GM23338 (cell line): ENCODE results near the gene CNGA1. TPM values are rescaled to one million over a fixed set of nuclear protein-coding genes. Genes with fewer than 3 reads are reported as not detected.

ENCODE experiments used
- ATAC-seq: fragments of 200-7000 bp; cut with Tn5 transposase; 3 replicates; pipeline ENCODE4 v1.9.1; 2020
- DNase-seq: peaks from one replicate; pipeline ENCODE4 v3.0.0-alpha.2; 2015; ENCODE audit warnings: low spot score
- H2AFZ ChIP-seq: fragments of 200-600 bp; sonication (generic); 2 replicates; pipeline ENCODE4 v1.8.0; 2016; ENCODE audit warnings: antibody characterized with exemption, mild to moderate bottlenecking, moderate library complexity
- H3F3A ChIP-seq: fragments of 200-600 bp; sonication (generic); replicated peaks from 2 replicates; pipeline ENCODE4 v1.8.0; 2017; ENCODE audit warnings: antibody characterized with exemption, mixed run types, low read depth
- H3K27ac ChIP-seq: fragments of 200-600 bp; sonication (generic); 2 replicates; pipeline ENCODE4 v1.6.1; 2016; ENCODE audit warnings: low read depth
- H3K27me3 ChIP-seq: fragments of 200-600 bp; sonication (generic); 2 replicates; pipeline ENCODE4 v1.8.0; 2016; ENCODE audit warnings: mild to moderate bottlenecking, mixed run types, moderate library complexity; ENCODE audit not compliant: insufficient read depth
- H3K36me3 ChIP-seq: fragments of 200-600 bp; sonication (generic); 2 replicates; pipeline ENCODE4 v1.8.0; 2016; ENCODE audit warnings: mild to moderate bottlenecking; ENCODE audit not compliant: insufficient read depth
- H3K4me1 ChIP-seq: fragments of 200-600 bp; sonication (generic); 2 replicates; pipeline ENCODE4 v1.8.0; 2016; ENCODE audit warnings: mild to moderate bottlenecking, moderate library complexity; ENCODE audit not compliant: insufficient read depth
- H3K4me2 ChIP-seq: fragments of 200-600 bp; sonication (generic); 2 replicates; pipeline ENCODE4 v1.7.1; 2017; ENCODE audit warnings: mixed run types
- H3K4me3 ChIP-seq: fragments of 200-600 bp; sonication (generic); 2 replicates; pipeline ENCODE4 v1.6.1; 2016; ENCODE audit warnings: mixed run types
- H3K79me2 ChIP-seq: fragments of 200-600 bp; sonication (generic); replicated peaks from 2 replicates; pipeline ENCODE4 v1.8.0; 2017; ENCODE audit warnings: mild to moderate bottlenecking; ENCODE audit not compliant: insufficient read depth
- H3K9me2 ChIP-seq: fragments of 200-600 bp; sonication (generic); 2 replicates; pipeline ENCODE4 v1.8.0; 2017; ENCODE audit not compliant: insufficient read depth
- H4K20me1 ChIP-seq: fragments of 200-600 bp; sonication (generic); replicated peaks from 2 replicates; pipeline ENCODE4 v1.8.0; 2017; ENCODE audit warnings: mild to moderate bottlenecking; ENCODE audit not compliant: insufficient read depth
- H3K27ac Mint-ChIP-seq: 2 replicates; pipeline ENCODE4 v1.8.0; 2020; ENCODE audit warnings: inconsistent platforms, mild to moderate bottlenecking, moderate library complexity, mixed read lengths
- H3K27me3 Mint-ChIP-seq: 3 replicates; pipeline ENCODE4 v1.8.0; 2022; ENCODE audit warnings: low read depth, mild to moderate bottlenecking, moderate library complexity, mixed read lengths, inconsistent platforms; ENCODE audit not compliant: insufficient read depth, poor library complexity
- H3K36me3 Mint-ChIP-seq: 3 replicates; pipeline ENCODE4 v1.8.0; 2021; ENCODE audit warnings: low read depth, mild to moderate bottlenecking, inconsistent platforms, moderate library complexity, mixed read lengths
- H3K4me1 Mint-ChIP-seq: 3 replicates; pipeline ENCODE4 v1.8.0; 2020; ENCODE audit warnings: mild to moderate bottlenecking, inconsistent platforms, mixed read lengths
- H3K4me3 Mint-ChIP-seq: 3 replicates; pipeline ENCODE4 v1.8.0; 2021; ENCODE audit warnings: moderate library complexity, mild to moderate bottlenecking, inconsistent platforms, mixed read lengths
- H3K9me3 Mint-ChIP-seq: 3 replicates; pipeline ENCODE4 v1.8.0; 2020; ENCODE audit warnings: moderate library complexity, mild to moderate bottlenecking, inconsistent platforms, mixed read lengths
- CREB1 ChIP-seq: fragments of 250-450 bp; sonication (Bioruptor Pico); IDR thresholded peaks from 2 replicates; pipeline ENCODE4 v1.5.0; 2020; ENCODE audit warnings: low read depth, mild to moderate bottlenecking, moderate library complexity
- EZH2phosphoT487 ChIP-seq: fragments of 200-600 bp; sonication (generic); IDR thresholded peaks from one replicate; pipeline ENCODE4 v1.8.1; 2018; ENCODE audit warnings: antibody characterized with exemption; ENCODE audit not compliant: unreplicated experiment
- JUNB ChIP-seq: IDR thresholded peaks from one replicate; pipeline ENCODE4 v1.6.1; 2016; ENCODE audit warnings: antibody characterized with exemption; ENCODE audit not compliant: unreplicated experiment
- NANOG ChIP-seq: IDR thresholded peaks from 2 replicates; pipeline ENCODE4 v1.6.1; 2016; ENCODE audit warnings: antibody characterized with exemption, borderline replicate concordance
- POLR2AphosphoS5 ChIP-seq: IDR thresholded peaks from 2 replicates; pipeline ENCODE4 v1.6.1; 2016; ENCODE audit warnings: antibody characterized with exemption, low read depth
- ZNF114 ChIP-seq: fragments of 250-450 bp; sonication (Bioruptor Pico); IDR thresholded peaks from 2 replicates; pipeline ENCODE4 v1.5.0; 2020; ENCODE audit warnings: mild to moderate bottlenecking, moderate library complexity
- ZNF331 ChIP-seq: fragments of 250-450 bp; sonication (Bioruptor Pico); IDR thresholded peaks from 2 replicates; pipeline ENCODE4 v1.5.0; 2020; ENCODE audit warnings: low read depth, mild to moderate bottlenecking, moderate library complexity
- polyA plus RNA-seq: library from polyadenylated mRNA; unstranded; fragments of >200 nt; fragmentation: Nextera tagmentation; extraction: Ambion mirVana; gene quantifications from 2 replicates; pipeline ENCODE4 v1.2.1, GENCODE V29; 2016
- total RNA-seq: library from RNA; depleted of rRNA; stranded (reverse); fragments of >200 nt; shearing (Covaris generic); gene quantifications from 2 replicates; pipeline ENCODE4 v1.2.3, GENCODE V29; 2014
- TF ChIP-seq, protein P1 (sequence below): fragments of 250-450 bp; sonication (Bioruptor Pico); IDR thresholded peaks from 2 replicates; pipeline ENCODE4 v1.5.0; 2020; ENCODE audit warnings: mild to moderate bottlenecking, moderate library complexity
- TF ChIP-seq, protein P2 (sequence below), 2 experiments: fragments of 200-600 bp in 1 of 2; sonication (generic) in 1 of 2; conservative IDR thresholded peaks; 2 replicates each; pipeline versions ENCODE4 v1.5.1 to v1.6.1; 2016 to 2017; ENCODE audit warnings: antibody characterized with exemption in 2 of 2, low read depth in 2 of 2, mild to moderate bottlenecking in 2 of 2, moderate library complexity in 1 of 2
- TF ChIP-seq, protein P3 (sequence below): IDR thresholded peaks from one replicate; pipeline ENCODE4 v1.6.1; 2018; ENCODE audit warnings: antibody characterized with exemption; ENCODE audit not compliant: unreplicated experiment

CNGA1 gene
- total and polyA plus RNA-seq, 2 experiments from 2014 or later, result 3.3 to 4.9 TPM

DNA sequence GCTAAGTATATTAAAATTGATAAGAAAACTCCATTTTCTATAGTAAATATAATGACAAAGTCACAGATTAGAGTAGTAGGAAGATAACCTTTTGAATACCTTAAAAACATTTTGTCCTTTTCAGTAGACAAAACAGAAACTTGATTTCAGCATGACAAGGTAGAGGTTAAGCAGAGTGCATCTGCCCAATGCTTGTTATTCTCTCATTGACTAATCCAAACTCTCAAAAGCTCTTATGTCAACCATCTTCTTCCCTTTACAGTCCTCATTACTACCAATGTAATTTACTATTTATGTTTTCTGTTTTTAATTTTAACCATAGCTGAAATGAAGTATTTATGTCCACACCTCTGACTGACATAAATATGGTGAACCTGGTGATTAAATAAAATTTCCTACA is 11.2 kb upstream of the CNGA1 start (continued):
- TF ChIP-seq, protein P1, sequence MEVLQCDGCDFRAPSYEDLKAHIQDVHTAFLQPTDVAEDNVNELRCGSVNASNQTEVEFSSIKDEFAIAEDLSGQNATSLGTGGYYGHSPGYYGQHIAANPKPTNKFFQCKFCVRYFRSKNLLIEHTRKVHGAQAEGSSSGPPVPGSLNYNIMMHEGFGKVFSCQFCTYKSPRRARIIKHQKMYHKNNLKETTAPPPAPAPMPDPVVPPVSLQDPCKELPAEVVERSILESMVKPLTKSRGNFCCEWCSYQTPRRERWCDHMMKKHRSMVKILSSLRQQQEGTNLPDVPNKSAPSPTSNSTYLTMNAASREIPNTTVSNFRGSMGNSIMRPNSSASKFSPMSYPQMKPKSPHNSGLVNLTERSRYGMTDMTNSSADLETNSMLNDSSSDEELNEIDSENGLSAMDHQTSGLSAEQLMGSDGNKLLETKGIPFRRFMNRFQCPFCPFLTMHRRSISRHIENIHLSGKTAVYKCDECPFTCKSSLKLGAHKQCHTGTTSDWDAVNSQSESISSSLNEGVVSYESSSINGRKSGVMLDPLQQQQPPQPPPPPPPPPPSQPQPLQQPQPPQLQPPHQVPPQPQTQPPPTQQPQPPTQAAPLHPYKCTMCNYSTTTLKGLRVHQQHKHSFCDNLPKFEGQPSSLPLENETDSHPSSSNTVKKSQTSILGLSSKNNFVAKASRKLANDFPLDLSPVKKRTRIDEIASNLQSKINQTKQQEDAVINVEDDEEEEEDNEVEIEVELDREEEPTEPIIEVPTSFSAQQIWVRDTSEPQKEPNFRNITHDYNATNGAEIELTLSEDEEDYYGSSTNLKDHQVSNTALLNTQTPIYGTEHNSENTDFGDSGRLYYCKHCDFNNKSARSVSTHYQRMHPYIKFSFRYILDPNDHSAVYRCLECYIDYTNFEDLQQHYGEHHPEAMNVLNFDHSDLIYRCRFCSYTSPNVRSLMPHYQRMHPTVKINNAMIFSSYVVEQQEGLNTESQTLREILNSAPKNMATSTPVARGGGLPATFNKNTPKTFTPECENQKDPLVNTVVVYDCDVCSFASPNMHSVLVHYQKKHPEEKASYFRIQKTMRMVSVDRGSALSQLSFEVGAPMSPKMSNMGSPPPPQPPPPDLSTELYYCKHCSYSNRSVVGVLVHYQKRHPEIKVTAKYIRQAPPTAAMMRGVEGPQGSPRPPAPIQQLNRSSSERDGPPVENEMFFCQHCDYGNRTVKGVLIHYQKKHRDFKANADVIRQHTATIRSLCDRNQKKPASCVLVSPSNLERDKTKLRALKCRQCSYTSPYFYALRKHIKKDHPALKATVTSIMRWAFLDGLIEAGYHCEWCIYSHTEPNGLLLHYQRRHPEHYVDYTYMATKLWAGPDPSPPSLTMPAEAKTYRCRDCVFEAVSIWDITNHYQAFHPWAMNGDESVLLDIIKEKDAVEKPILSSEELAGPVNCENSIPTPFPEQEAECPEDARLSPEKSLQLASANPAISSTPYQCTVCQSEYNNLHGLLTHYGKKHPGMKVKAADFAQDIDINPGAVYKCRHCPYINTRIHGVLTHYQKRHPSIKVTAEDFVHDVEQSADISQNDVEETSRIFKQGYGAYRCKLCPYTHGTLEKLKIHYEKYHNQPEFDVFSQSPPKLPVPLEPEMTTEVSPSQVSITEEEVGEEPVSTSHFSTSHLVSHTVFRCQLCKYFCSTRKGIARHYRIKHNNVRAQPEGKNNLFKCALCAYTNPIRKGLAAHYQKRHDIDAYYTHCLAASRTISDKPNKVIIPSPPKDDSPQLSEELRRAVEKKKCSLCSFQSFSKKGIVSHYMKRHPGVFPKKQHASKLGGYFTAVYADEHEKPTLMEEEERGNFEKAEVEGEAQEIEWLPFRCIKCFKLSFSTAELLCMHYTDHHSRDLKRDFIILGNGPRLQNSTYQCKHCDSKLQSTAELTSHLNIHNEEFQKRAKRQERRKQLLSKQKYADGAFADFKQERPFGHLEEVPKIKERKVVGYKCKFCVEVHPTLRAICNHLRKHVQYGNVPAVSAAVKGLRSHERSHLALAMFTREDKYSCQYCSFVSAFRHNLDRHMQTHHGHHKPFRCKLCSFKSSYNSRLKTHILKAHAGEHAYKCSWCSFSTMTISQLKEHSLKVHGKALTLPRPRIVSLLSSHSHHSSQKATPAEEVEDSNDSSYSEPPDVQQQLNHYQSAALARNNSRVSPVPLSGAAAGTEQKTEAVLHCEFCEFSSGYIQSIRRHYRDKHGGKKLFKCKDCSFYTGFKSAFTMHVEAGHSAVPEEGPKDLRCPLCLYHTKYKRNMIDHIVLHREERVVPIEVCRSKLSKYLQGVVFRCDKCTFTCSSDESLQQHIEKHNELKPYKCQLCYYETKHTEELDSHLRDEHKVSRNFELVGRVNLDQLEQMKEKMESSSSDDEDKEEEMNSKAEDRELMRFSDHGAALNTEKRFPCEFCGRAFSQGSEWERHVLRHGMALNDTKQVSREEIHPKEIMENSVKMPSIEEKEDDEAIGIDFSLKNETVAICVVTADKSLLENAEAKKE, result no peak
- TF ChIP-seq JUNB, result no peak

DNA sequence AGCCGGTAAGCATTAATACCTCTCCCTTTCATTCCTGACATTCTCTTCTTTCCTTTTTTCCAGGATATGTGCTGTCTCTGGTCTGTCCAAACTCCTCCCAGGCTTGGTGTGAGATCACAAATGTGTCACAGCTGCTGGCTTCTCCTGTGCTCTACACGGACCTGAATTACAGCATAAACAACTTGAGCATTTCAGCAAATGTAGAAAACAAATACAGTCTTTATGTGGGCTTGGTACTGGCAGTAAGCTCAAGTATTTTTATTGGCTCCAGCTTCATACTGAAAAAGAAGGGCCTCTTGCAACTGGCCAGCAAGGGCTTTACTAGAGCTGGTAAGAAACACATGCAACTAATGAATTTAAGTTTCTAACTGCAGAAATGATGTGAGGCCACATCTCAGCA is 8.5 kb upstream of the CNGA1 start:
- Histone ChIP-seq H3K4me2 (no peak overlapping the region), H3K36me3 (no peaks in the 10 kb centered on the region), H3K79me2 (no peaks in the 10 kb centered on the region), H3K27ac (no peak overlapping the region), H3F3A (no peaks in the 10 kb centered on the region), H3K4me3 (no peak overlapping the region), H4K20me1 (no peaks in the 10 kb centered on the region), H3K27me3 (no peaks in the 10 kb centered on the region), H3K9me2 (no peaks in the 10 kb centered on the region), H3K4me1 (peaks cover 23% of the 10 kb centered on the region), H2AFZ (no peak overlapping the region)
- H3K36me3 Mint-ChIP-seq, result peaks cover 10% of the 10 kb centered on the region
- no peak overlapping the region for H3K27ac Mint-ChIP-seq
- H3K27me3 Mint-ChIP-seq, result no peaks in the 10 kb centered on the region
- H3K9me3 Mint-ChIP-seq, result no peaks in the 10 kb centered on the region
- ATAC-seq (no peak), DNase-seq (no peak)
- no peak overlapping the region for H3K4me3 Mint-ChIP-seq
- peaks cover 31% of the 10 kb centered on the region for H3K4me1 Mint-ChIP-seq
- TF ChIP-seq POLR2AphosphoS5 (no peak), ZNF331 (CRISPR knock-in tag) (no peak), JUNB (no peak), EZH2phosphoT487 (no peak), NANOG (no peak), ZNF114 (CRISPR knock-in tag) (no peak), CREB1 (no peak)
- TF ChIP-seq, protein P2, sequence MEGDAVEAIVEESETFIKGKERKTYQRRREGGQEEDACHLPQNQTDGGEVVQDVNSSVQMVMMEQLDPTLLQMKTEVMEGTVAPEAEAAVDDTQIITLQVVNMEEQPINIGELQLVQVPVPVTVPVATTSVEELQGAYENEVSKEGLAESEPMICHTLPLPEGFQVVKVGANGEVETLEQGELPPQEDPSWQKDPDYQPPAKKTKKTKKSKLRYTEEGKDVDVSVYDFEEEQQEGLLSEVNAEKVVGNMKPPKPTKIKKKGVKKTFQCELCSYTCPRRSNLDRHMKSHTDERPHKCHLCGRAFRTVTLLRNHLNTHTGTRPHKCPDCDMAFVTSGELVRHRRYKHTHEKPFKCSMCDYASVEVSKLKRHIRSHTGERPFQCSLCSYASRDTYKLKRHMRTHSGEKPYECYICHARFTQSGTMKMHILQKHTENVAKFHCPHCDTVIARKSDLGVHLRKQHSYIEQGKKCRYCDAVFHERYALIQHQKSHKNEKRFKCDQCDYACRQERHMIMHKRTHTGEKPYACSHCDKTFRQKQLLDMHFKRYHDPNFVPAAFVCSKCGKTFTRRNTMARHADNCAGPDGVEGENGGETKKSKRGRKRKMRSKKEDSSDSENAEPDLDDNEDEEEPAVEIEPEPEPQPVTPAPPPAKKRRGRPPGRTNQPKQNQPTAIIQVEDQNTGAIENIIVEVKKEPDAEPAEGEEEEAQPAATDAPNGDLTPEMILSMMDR (conservative IDR thresholded peaks at IDR 0.05; ENCODE audit: low read depth in 2 of 2), result no peak
- TF ChIP-seq, protein P3, sequence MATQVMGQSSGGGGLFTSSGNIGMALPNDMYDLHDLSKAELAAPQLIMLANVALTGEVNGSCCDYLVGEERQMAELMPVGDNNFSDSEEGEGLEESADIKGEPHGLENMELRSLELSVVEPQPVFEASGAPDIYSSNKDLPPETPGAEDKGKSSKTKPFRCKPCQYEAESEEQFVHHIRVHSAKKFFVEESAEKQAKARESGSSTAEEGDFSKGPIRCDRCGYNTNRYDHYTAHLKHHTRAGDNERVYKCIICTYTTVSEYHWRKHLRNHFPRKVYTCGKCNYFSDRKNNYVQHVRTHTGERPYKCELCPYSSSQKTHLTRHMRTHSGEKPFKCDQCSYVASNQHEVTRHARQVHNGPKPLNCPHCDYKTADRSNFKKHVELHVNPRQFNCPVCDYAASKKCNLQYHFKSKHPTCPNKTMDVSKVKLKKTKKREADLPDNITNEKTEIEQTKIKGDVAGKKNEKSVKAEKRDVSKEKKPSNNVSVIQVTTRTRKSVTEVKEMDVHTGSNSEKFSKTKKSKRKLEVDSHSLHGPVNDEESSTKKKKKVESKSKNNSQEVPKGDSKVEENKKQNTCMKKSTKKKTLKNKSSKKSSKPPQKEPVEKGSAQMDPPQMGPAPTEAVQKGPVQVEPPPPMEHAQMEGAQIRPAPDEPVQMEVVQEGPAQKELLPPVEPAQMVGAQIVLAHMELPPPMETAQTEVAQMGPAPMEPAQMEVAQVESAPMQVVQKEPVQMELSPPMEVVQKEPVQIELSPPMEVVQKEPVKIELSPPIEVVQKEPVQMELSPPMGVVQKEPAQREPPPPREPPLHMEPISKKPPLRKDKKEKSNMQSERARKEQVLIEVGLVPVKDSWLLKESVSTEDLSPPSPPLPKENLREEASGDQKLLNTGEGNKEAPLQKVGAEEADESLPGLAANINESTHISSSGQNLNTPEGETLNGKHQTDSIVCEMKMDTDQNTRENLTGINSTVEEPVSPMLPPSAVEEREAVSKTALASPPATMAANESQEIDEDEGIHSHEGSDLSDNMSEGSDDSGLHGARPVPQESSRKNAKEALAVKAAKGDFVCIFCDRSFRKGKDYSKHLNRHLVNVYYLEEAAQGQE, result no peak
